HCT116 (cell line): ENCODE measurements around the gene ST6GALNAC4. TPM values are rescaled to one million over a fixed set of nuclear protein-coding genes. Genes with fewer than 3 reads are reported as not detected.

Experiments used
- ATAC-seq: fragments of 200-7000 bp; cut with Tn5 transposase; 2 replicates; pipeline ENCODE4 v1.9.1; 2020; ENCODE audit warnings: mild to moderate bottlenecking, moderate library complexity
- BruUV-seq: library from RNA; stranded (reverse); fragments of 400-500 nt; replicated peaks from 2 replicates; lab custom pipeline; 2021; lab: Mats Ljungman, UMichigan
- CTCF ChIA-PET: fragments of 300-600 bp; sonication (Branson Sonifier 250); formaldehyde crosslinking; loops from one replicate; lab custom pipeline; 2021; ENCODE audit warnings: antibody characterized with exemption; lab: Charles Lee
- POLR2A ChIA-PET: fragments of 300-600, 350-600 bp; sonication (Branson Sonifier 250); formaldehyde crosslinking; loops from one replicate; lab custom pipeline; 2021; ENCODE audit warnings: antibody characterized with exemption; lab: Charles Lee
- RAD21 ChIA-PET, 2 experiments: fragments of 300-600 bp; sonication (Branson Sonifier 250); formaldehyde crosslinking; loops; one replicate each; lab custom pipeline; 2023; ENCODE audit warnings: low total read pairs in 2 of 2; ENCODE audit not compliant: uncharacterized antibody in 2 of 2, unreplicated experiment in 2 of 2, low non-redundant PET in 1 of 2; lab: Charles Lee
- DNase-seq: peaks from one replicate; pipeline ENCODE4 v3.0.0-alpha.2; 2010; ENCODE audit warnings: low read depth, low spot score
- H2AFZ ChIP-seq: fragments of 200-600 bp; shearing (Covaris generic), sonication (generic); 2 replicates; pipeline ENCODE4 v1.6.1; 2017; ENCODE audit warnings: low read depth, mixed run types, mixed read lengths, antibody characterized with exemption, low read length; ENCODE audit not compliant: poor library complexity, severe bottlenecking
- H3K27ac ChIP-seq: 2 replicates; pipeline ENCODE4 v1.5.1; 2012; ENCODE audit warnings: low read depth, low read length
- H3K27me3 ChIP-seq: fragments of 200-600 bp; sonication (generic); 2 replicates; pipeline ENCODE4 v1.6.1; 2016; ENCODE audit warnings: mixed run types, low read length, mixed read lengths; ENCODE audit not compliant: insufficient read depth
- H3K36me3 ChIP-seq, 2 experiments: fragments of 200-500 bp in 1 of 2; fragments of 200-600 bp in 1 of 2; sonication (Bioruptor generic) in 1 of 2; sonication (generic) in 1 of 2; 2 replicates each; pipeline versions ENCODE4 v1.5.1 to v1.6.1; 2014 to 2016; ENCODE audit warnings: low read length in 2 of 2, inconsistent platforms in 1 of 2, mixed read lengths in 1 of 2, mixed run types in 1 of 2; ENCODE audit not compliant: insufficient read depth in 2 of 2, control insufficient read depth in 1 of 2
- H3K4me1 ChIP-seq, 2 experiments: fragments of 200-600 bp in 1 of 2; sonication (generic) in 1 of 2; 2 replicates each; pipeline versions ENCODE4 v1.5.1 to v1.6.1; 2012 to 2017; ENCODE audit warnings: low read length in 2 of 2, inconsistent platforms in 1 of 2, mild to moderate bottlenecking in 1 of 2, mixed read lengths in 1 of 2, mixed run types in 1 of 2, moderate library complexity in 1 of 2; ENCODE audit not compliant: insufficient read depth in 2 of 2, control insufficient read depth in 1 of 2
- H3K4me2 ChIP-seq: fragments of 200-600 bp; sonication (generic); 2 replicates; pipeline ENCODE4 v1.6.1; 2017; ENCODE audit warnings: mixed run types, low read length, mixed read lengths
- H3K4me3 ChIP-seq, 2 experiments: fragments of 200-600 bp in 1 of 2; sonication (generic) in 1 of 2; replicated peaks in 1 of 2; 2 replicates each; pipeline ENCODE4 v1.5.1; 2011 to 2016; ENCODE audit warnings: low read length in 2 of 2, control low read depth in 1 of 2, low read depth in 1 of 2, mild to moderate bottlenecking in 1 of 2, mixed read lengths in 1 of 2, mixed run types in 1 of 2
- H3K79me2 ChIP-seq: fragments of 200-600 bp; sonication (generic); 2 replicates; pipeline ENCODE4 v1.6.1; 2017; ENCODE audit warnings: mild to moderate bottlenecking, mixed run types, low read length, moderate library complexity, mixed read lengths; ENCODE audit not compliant: insufficient read depth
- H3K9ac ChIP-seq: fragments of 200-600 bp; sonication (generic); 2 replicates; pipeline ENCODE4 v1.6.1; 2016; ENCODE audit warnings: low read length, mixed read lengths
- H3K9me2 ChIP-seq: fragments of 200-600 bp; sonication (generic), shearing (Covaris generic); 2 replicates; pipeline ENCODE4 v1.6.1; 2017; ENCODE audit warnings: mixed run types, mild to moderate bottlenecking, moderate library complexity; ENCODE audit not compliant: insufficient read depth
- H3K9me3 ChIP-seq, 2 experiments: fragments of 200-500 bp in 1 of 2; fragments of 200-600 bp in 1 of 2; sonication (Bioruptor generic) in 1 of 2; sonication (generic) in 1 of 2; 2 replicates each; pipeline ENCODE4 v1.6.1; 2014 to 2017; ENCODE audit warnings: low read length in 2 of 2, mixed read lengths in 2 of 2, inconsistent platforms in 1 of 2, low read depth in 1 of 2, mild to moderate bottlenecking in 1 of 2, mixed run types in 1 of 2, moderate library complexity in 1 of 2; ENCODE audit not compliant: control insufficient read depth in 1 of 2, insufficient read depth in 1 of 2
- H4K20me1 ChIP-seq: fragments of 200-600 bp; sonication (generic), shearing (Covaris generic); 2 replicates; pipeline ENCODE4 v1.6.1; 2017; ENCODE audit warnings: mixed run types, mild to moderate bottlenecking, moderate library complexity; ENCODE audit not compliant: insufficient read depth
- CBX3 ChIP-seq: IDR thresholded peaks from 2 replicates; pipeline ENCODE4 v1.6.1; 2012; ENCODE audit warnings: low read depth
- CEBPB ChIP-seq: IDR thresholded peaks from 2 replicates; pipeline ENCODE4 v1.6.1; 2012; ENCODE audit warnings: low read depth
- EGR1 ChIP-seq: IDR thresholded peaks from 2 replicates; pipeline ENCODE4 v1.6.1; 2012; ENCODE audit warnings: low read depth
- ELF1 ChIP-seq: IDR thresholded peaks from 2 replicates; pipeline ENCODE4 v1.6.1; 2012; ENCODE audit warnings: low read depth, borderline replicate concordance
- EZH2 ChIP-seq: fragments of 200-600 bp; sonication (generic); IDR thresholded peaks from 2 replicates; pipeline ENCODE4 v1.6.1; 2017; ENCODE audit warnings: antibody characterized with exemption, mixed run types
- EZH2phosphoT487 ChIP-seq: fragments of 200-600 bp; IDR thresholded peaks from 2 replicates; pipeline ENCODE4 v1.6.1; 2018; ENCODE audit warnings: antibody characterized with exemption, borderline replicate concordance
- FOSL1 ChIP-seq: IDR thresholded peaks from 2 replicates; pipeline ENCODE4 v1.6.1; 2012; ENCODE audit warnings: low read depth
- JUND ChIP-seq: IDR thresholded peaks from 2 replicates; pipeline ENCODE4 v1.6.1; 2012
- POLR2A ChIP-seq: IDR thresholded peaks from 2 replicates; pipeline ENCODE4 v1.7.0; 2011; ENCODE audit warnings: borderline replicate concordance; ENCODE audit not compliant: insufficient read depth, insufficient read length; ENCODE audit errors: extremely low read depth
- POLR2AphosphoS5 ChIP-seq: IDR thresholded peaks from 2 replicates; pipeline ENCODE4 v1.6.1; 2011; ENCODE audit warnings: mild to moderate bottlenecking, low read depth, low read length, moderate library complexity
- RAD21 ChIP-seq: IDR thresholded peaks from 2 replicates; pipeline ENCODE4 v1.6.1; 2012; ENCODE audit warnings: low read depth, mild to moderate bottlenecking
- SIN3A ChIP-seq: IDR thresholded peaks from 2 replicates; pipeline ENCODE4 v1.6.1; 2012; ENCODE audit warnings: low read depth
- TCF7L2 ChIP-seq: IDR thresholded peaks from 2 replicates; pipeline ENCODE4 v1.7.0; 2011; ENCODE audit warnings: borderline replicate concordance, inconsistent platforms; ENCODE audit not compliant: insufficient read depth, insufficient read length; ENCODE audit errors: extremely low read depth
- YY1 ChIP-seq: IDR thresholded peaks from 2 replicates; pipeline ENCODE4 v1.6.1; 2011; ENCODE audit warnings: low read length, low read depth, moderate library complexity, mild to moderate bottlenecking; ENCODE audit not compliant: insufficient replicate concordance; ENCODE audit errors: extremely low read depth
- ZFX ChIP-seq: fragments of 450-650 bp; IDR thresholded peaks from 2 replicates; pipeline ENCODE4 v1.6.1; 2017
- intact Hi-C: fragments of 100-400 bp; cut with micrococcal nuclease; formaldehyde crosslinking; loops from 2 replicates; pipeline ENCODE4 v1.10.0; 2022
- total RNA-seq: library from RNA; stranded (reverse); gene quantifications from one replicate; pipeline ENCODE4 v1.2.1, GENCODE V29; 2021; ENCODE audit not compliant: unreplicated experiment
- TF ChIP-seq, protein P1 (sequence below): IDR thresholded peaks from 2 replicates; pipeline ENCODE4 v1.6.1; 2012; ENCODE audit warnings: low read depth
- TF ChIP-seq, protein P2 (sequence below): IDR thresholded peaks from 2 replicates; pipeline ENCODE4 v1.6.1; 2012
- TF ChIP-seq, protein P3 (sequence below): IDR thresholded peaks from 2 replicates; pipeline ENCODE4 v1.6.1; 2012
- TF ChIP-seq, protein P4 (sequence below), 3 experiments: fragments of 200-600 bp in 1 of 3; sonication (generic) in 1 of 3; IDR thresholded peaks in 2 of 3; conservative IDR thresholded peaks in 1 of 3; 2 replicates each; pipeline ENCODE4 v1.5.1; 2012 to 2017; ENCODE audit warnings: low read depth in 2 of 3, low read length in 2 of 3, antibody characterized with exemption in 1 of 3, borderline replicate concordance in 1 of 3, control low read depth in 1 of 3, mild to moderate bottlenecking in 1 of 3, mixed read lengths in 1 of 3, mixed run types in 1 of 3, moderate library complexity in 1 of 3; ENCODE audit not compliant: insufficient read depth in 1 of 3

Gene ST6GALNAC4
- total RNA-seq, 1 experiment from 2014 or later: 49.4 TPM

DNA sequence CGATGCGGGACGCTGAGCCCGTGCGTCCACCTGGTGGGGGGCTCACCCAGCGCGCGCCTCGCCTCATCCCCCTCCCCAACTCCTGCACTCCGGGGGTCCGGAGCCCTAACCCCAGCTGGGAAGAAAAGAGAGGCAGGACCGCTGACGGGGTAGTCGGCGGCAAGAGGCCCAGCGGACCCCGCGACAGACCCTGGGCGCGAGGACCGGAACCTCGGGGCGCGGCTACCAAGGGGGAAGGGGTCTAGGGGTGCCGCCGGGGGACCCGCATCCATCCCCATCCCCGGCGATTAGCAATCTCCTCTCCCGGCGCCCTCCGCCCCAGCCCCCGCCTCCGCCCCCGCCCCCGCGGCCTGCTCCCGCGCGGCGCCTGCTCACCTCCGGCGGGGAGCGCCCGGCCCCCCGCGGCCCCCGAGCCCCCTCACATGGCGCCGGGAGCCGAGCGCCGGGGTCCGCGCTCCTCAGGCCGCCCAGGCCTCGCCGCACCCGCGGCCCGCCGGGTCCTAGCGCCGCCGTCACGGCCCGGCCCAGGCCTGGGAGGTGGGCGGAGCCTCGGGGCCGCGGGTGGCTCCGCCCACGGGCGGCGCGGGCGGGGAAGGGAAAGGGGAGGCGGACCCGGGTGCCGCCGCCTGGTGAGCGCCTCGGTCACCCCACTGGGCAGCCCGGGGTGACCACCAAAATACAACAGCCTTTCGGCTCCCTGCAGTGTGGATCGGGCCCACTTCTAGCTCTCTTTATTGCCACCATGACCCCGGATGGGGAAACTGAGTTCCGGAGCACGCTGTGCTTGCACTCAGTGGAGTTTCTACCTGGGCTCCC, 17.5 kb downstream of the ST6GALNAC4 start, which contains the start of gene ST6GALNAC6:
TSS of gene ST6GALNAC6 (minus strand) at position 476 of the 816 bp plus-strand sequence. CDS start 1,622 bp downstream, outside the sequence.
- intact Hi-C loops: no loop called here
- no peaks in the 10 kb centered on the region for H3K27me3 ChIP-seq
- DNase-seq (no peak), ATAC-seq (peak; percentile 84)
- POLR2A ChIA-PET: interaction anchor here (1.4 to 2.2 kb wide), 2 partner anchors 10 to 20 kb away, joined by 3 to 6 read pairs; no protein-coding TSS in a partner anchor
- no peaks in the 10 kb centered on the region; a peak in 2 of 4 replicates for H3K9me3 ChIP-seq
- peaks cover 10 to 19% of the 10 kb centered on the region in 2 experiments for H3K36me3 ChIP-seq
- peak within 1 kb of the TSS; percentile 94 for H3K4me2 ChIP-seq
- H3K9me2 ChIP-seq: no peaks in the 10 kb centered on the region
- TF ChIP-seq SIN3A: no peak
- no peak for TF ChIP-seq TCF7L2
- TF ChIP-seq ELF1: no peak
- TF ChIP-seq, protein P1, sequence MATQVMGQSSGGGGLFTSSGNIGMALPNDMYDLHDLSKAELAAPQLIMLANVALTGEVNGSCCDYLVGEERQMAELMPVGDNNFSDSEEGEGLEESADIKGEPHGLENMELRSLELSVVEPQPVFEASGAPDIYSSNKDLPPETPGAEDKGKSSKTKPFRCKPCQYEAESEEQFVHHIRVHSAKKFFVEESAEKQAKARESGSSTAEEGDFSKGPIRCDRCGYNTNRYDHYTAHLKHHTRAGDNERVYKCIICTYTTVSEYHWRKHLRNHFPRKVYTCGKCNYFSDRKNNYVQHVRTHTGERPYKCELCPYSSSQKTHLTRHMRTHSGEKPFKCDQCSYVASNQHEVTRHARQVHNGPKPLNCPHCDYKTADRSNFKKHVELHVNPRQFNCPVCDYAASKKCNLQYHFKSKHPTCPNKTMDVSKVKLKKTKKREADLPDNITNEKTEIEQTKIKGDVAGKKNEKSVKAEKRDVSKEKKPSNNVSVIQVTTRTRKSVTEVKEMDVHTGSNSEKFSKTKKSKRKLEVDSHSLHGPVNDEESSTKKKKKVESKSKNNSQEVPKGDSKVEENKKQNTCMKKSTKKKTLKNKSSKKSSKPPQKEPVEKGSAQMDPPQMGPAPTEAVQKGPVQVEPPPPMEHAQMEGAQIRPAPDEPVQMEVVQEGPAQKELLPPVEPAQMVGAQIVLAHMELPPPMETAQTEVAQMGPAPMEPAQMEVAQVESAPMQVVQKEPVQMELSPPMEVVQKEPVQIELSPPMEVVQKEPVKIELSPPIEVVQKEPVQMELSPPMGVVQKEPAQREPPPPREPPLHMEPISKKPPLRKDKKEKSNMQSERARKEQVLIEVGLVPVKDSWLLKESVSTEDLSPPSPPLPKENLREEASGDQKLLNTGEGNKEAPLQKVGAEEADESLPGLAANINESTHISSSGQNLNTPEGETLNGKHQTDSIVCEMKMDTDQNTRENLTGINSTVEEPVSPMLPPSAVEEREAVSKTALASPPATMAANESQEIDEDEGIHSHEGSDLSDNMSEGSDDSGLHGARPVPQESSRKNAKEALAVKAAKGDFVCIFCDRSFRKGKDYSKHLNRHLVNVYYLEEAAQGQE: no peak
- TF ChIP-seq CBX3: no peak
- TF ChIP-seq EGR1: 0 out of 2 replicates have a peak, but pooled peaks have one; percentile 34
- TF ChIP-seq, protein P2, sequence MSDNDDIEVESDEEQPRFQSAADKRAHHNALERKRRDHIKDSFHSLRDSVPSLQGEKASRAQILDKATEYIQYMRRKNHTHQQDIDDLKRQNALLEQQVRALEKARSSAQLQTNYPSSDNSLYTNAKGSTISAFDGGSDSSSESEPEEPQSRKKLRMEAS: no peak
- TF ChIP-seq YY1: no peak
- TF ChIP-seq CEBPB: no peak
- TF ChIP-seq JUND: no peak
- no peak for TF ChIP-seq EZH2phosphoT487
- TF ChIP-seq, protein P3, sequence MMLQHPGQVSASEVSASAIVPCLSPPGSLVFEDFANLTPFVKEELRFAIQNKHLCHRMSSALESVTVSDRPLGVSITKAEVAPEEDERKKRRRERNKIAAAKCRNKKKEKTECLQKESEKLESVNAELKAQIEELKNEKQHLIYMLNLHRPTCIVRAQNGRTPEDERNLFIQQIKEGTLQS: no peak
- TF ChIP-seq ZFX: peak; percentile 74; the same call in 1 of the 2 replicates
- TF ChIP-seq EZH2: no peak
- peak; percentile 76 for TF ChIP-seq POLR2AphosphoS5
- TF ChIP-seq FOSL1: no peak
- TF ChIP-seq, protein P4, sequence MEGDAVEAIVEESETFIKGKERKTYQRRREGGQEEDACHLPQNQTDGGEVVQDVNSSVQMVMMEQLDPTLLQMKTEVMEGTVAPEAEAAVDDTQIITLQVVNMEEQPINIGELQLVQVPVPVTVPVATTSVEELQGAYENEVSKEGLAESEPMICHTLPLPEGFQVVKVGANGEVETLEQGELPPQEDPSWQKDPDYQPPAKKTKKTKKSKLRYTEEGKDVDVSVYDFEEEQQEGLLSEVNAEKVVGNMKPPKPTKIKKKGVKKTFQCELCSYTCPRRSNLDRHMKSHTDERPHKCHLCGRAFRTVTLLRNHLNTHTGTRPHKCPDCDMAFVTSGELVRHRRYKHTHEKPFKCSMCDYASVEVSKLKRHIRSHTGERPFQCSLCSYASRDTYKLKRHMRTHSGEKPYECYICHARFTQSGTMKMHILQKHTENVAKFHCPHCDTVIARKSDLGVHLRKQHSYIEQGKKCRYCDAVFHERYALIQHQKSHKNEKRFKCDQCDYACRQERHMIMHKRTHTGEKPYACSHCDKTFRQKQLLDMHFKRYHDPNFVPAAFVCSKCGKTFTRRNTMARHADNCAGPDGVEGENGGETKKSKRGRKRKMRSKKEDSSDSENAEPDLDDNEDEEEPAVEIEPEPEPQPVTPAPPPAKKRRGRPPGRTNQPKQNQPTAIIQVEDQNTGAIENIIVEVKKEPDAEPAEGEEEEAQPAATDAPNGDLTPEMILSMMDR (IDR thresholded peaks at IDR 0.05 in 2 of 3, conservative IDR thresholded peaks at IDR 0.05 in 1 of 3; ENCODE audit: borderline replicate concordance in 1 of 3, insufficient read depth in 1 of 3, low read depth in 2 of 3, low read length in 2 of 3): no peak
- TF ChIP-seq POLR2A: no peak
- TF ChIP-seq RAD21: no peak
- CTCF ChIA-PET: interaction anchor here (0.6 kb wide), 1 partner anchor 29 kb away, joined by 4 read pairs; no protein-coding TSS in a partner anchor
- peaks cover 36 to 55% of the 10 kb centered on the region in 2 experiments for H3K4me1 ChIP-seq
- peak within 1 kb of the TSS; percentile 90 for H3K9ac ChIP-seq
- H3K27ac ChIP-seq: peak within 1 kb of the TSS; percentile 92
- no TSS peak for BruUV-seq
- RAD21 ChIA-PET: no interaction called here
- no peaks in the 10 kb centered on the region for H4K20me1 ChIP-seq
- peaks cover 3% of the 10 kb centered on the region; the same call in 1 of the 2 replicates for H3K79me2 ChIP-seq
- H3K4me3 ChIP-seq: peak within 1 kb of the TSS; percentile 89 to 93
- H2AFZ ChIP-seq: no peak within 1 kb of the TSS
